ENCODE data around the gene INAFM2.

DNA sequence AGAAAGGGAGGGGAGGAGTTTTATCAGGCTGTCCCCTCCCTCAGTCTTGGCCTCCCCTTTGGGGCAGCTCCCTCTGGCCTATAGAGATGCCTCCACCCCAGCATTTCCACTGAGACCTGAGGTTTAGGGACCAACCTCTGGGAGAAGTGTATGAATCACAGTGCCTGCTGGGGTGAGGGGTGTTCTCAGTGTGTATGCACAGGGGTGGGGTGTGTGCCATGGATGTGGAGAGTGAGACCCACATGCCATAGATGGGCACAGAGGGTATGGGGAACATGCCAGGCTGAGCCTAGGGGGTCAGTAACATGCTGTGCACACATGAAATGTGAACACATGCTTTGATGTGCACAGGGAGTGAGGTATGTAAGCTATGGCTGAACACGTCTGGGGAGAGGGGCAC, 28.2 kb upstream of the INAFM2 start:
- TF ChIP-seq, protein P1, sequence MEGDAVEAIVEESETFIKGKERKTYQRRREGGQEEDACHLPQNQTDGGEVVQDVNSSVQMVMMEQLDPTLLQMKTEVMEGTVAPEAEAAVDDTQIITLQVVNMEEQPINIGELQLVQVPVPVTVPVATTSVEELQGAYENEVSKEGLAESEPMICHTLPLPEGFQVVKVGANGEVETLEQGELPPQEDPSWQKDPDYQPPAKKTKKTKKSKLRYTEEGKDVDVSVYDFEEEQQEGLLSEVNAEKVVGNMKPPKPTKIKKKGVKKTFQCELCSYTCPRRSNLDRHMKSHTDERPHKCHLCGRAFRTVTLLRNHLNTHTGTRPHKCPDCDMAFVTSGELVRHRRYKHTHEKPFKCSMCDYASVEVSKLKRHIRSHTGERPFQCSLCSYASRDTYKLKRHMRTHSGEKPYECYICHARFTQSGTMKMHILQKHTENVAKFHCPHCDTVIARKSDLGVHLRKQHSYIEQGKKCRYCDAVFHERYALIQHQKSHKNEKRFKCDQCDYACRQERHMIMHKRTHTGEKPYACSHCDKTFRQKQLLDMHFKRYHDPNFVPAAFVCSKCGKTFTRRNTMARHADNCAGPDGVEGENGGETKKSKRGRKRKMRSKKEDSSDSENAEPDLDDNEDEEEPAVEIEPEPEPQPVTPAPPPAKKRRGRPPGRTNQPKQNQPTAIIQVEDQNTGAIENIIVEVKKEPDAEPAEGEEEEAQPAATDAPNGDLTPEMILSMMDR (IDR thresholded peaks at IDR 0.05; ENCODE audit: poor library complexity, severe bottlenecking), result no peak
- TF ChIP-seq EZH2 (IDR thresholded peaks at IDR 0.05; ENCODE audit: borderline replicate concordance, insufficient read depth, low read length, poor library complexity, severe bottlenecking) (no peak), MXI1 (conservative IDR thresholded peaks at IDR 0.05; ENCODE audit: poor library complexity, severe bottlenecking) (no peak)
- TF ChIP-seq, protein P2, sequence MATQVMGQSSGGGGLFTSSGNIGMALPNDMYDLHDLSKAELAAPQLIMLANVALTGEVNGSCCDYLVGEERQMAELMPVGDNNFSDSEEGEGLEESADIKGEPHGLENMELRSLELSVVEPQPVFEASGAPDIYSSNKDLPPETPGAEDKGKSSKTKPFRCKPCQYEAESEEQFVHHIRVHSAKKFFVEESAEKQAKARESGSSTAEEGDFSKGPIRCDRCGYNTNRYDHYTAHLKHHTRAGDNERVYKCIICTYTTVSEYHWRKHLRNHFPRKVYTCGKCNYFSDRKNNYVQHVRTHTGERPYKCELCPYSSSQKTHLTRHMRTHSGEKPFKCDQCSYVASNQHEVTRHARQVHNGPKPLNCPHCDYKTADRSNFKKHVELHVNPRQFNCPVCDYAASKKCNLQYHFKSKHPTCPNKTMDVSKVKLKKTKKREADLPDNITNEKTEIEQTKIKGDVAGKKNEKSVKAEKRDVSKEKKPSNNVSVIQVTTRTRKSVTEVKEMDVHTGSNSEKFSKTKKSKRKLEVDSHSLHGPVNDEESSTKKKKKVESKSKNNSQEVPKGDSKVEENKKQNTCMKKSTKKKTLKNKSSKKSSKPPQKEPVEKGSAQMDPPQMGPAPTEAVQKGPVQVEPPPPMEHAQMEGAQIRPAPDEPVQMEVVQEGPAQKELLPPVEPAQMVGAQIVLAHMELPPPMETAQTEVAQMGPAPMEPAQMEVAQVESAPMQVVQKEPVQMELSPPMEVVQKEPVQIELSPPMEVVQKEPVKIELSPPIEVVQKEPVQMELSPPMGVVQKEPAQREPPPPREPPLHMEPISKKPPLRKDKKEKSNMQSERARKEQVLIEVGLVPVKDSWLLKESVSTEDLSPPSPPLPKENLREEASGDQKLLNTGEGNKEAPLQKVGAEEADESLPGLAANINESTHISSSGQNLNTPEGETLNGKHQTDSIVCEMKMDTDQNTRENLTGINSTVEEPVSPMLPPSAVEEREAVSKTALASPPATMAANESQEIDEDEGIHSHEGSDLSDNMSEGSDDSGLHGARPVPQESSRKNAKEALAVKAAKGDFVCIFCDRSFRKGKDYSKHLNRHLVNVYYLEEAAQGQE (IDR thresholded peaks at IDR 0.05; ENCODE audit: borderline replicate concordance), result no peak
